ENCODE measurements around the gene DUS3L.
"Not testable (repeated sequence)": the region's sequence is repeated elsewhere in the genome, so short reads cannot be mapped to it uniquely, and the experiment has no call there.

DUS3L gene

GRCh38 chr19:5753743-5754142 is 37.2 kb downstream of the DUS3L start:
- H3K9ac ChIP-seq (ENCODE audit: low read length): no peak overlapping the region
- TF ChIP-seq EZH2phosphoT487 (IDR thresholded peaks at IDR 0.05; ENCODE audit: low read depth) (no peak), CTCF (IDR thresholded peaks at IDR 0.05; ENCODE audit: low read depth, low read length) (no peak)
- no peaks in the 10 kb centered on the region for H3K36me3 ChIP-seq (replicated peaks; ENCODE audit: low read depth, low read length)
- no peak overlapping the region for H3K27ac ChIP-seq (ENCODE audit: low read length)
- peaks cover 5% of the 10 kb centered on the region; the same call in 1 of the 2 replicates for H3K27me3 ChIP-seq (ENCODE audit: low read depth, low read length)
- no peaks in the 10 kb centered on the region for H3K9me3 ChIP-seq (ENCODE audit: insufficient read depth, low read length)
- H3K4me1 ChIP-seq (ENCODE audit: low read length): peaks cover 9% of the 10 kb centered on the region
- no peaks in the 10 kb centered on the region for H3K79me2 ChIP-seq (ENCODE audit: low read length)
- H3K4me2 ChIP-seq (ENCODE audit: low read length): no peak overlapping the region
- no peak overlapping the region for H3K4me3 ChIP-seq (ENCODE audit: low read length)
- H4K20me1 ChIP-seq (ENCODE audit: insufficient read depth, low read length): no peaks in the 10 kb centered on the region
- no peak overlapping the region for H2AFZ ChIP-seq (ENCODE audit: low read depth, low read length)

GRCh38 chr19:5751709-5752108 is 39.3 kb downstream of the DUS3L start:
- H3K36me3 ChIP-seq (replicated peaks; ENCODE audit: low read depth, low read length): no peaks in the 10 kb centered on the region
- H4K20me1 ChIP-seq (ENCODE audit: insufficient read depth, low read length): no peaks in the 10 kb centered on the region
- TF ChIP-seq CTCF (IDR thresholded peaks at IDR 0.05; ENCODE audit: low read depth, low read length): no peak
- no peak for TF ChIP-seq EZH2phosphoT487 (IDR thresholded peaks at IDR 0.05; ENCODE audit: low read depth)
- H3K9me3 ChIP-seq (ENCODE audit: insufficient read depth, low read length): no peaks in the 10 kb centered on the region
- H3K4me1 ChIP-seq (ENCODE audit: low read length): peaks cover 9% of the 10 kb centered on the region
- no peak overlapping the region for H3K4me3 ChIP-seq (ENCODE audit: low read length)
- H3K79me2 ChIP-seq (ENCODE audit: low read length): no peaks in the 10 kb centered on the region
- peaks cover 11% of the 10 kb centered on the region; the same call in 1 of the 2 replicates for H3K27me3 ChIP-seq (ENCODE audit: low read depth, low read length)
- H2AFZ ChIP-seq (ENCODE audit: low read depth, low read length): no peak overlapping the region
- no peak overlapping the region for H3K27ac ChIP-seq (ENCODE audit: low read length)
- no peak overlapping the region for H3K9ac ChIP-seq (ENCODE audit: low read length)
- H3K4me2 ChIP-seq (ENCODE audit: low read length): no peak overlapping the region

- Histone ChIP-seq H3K27me3 (ENCODE audit: low read depth, low read length) (peaks cover 11% of the 10 kb centered on the region; the same call in 1 of the 2 replicates), H4K20me1 (ENCODE audit: insufficient read depth, low read length) (no peaks in the 10 kb centered on the region), H3K9ac (ENCODE audit: low read length) (no peak overlapping the region), H3K9me3 (ENCODE audit: insufficient read depth, low read length) (no peaks in the 10 kb centered on the region), H3K36me3 (replicated peaks; ENCODE audit: low read depth, low read length) (no peaks in the 10 kb centered on the region), H3K27ac (ENCODE audit: low read length) (no peak overlapping the region), H2AFZ (ENCODE audit: low read depth, low read length) (no peak overlapping the region), H3K4me2 (ENCODE audit: low read length) (no peak overlapping the region), H3K4me3 (ENCODE audit: low read length) (no peak overlapping the region), H3K4me1 (ENCODE audit: low read length) (peaks cover 7% of the 10 kb centered on the region), H3K79me2 (ENCODE audit: low read length) (no peaks in the 10 kb centered on the region)
- TF ChIP-seq EZH2phosphoT487 (IDR thresholded peaks at IDR 0.05; ENCODE audit: low read depth): no peak
- no peak for TF ChIP-seq CTCF (IDR thresholded peaks at IDR 0.05; ENCODE audit: low read depth, low read length)
Observed at GRCh38 chr19:5749505-5749904, 41.5 kb downstream of the DUS3L start.

GRCh38 chr19:5748920-5749319 is 42.0 kb downstream of the DUS3L start:
- not testable (repeated sequence) for H3K79me2 ChIP-seq (ENCODE audit: low read length); H3K4me3 ChIP-seq (ENCODE audit: low read length); H3K36me3 ChIP-seq (replicated peaks; ENCODE audit: low read depth, low read length); H2AFZ ChIP-seq (ENCODE audit: low read depth, low read length); H4K20me1 ChIP-seq (ENCODE audit: insufficient read depth, low read length); H3K4me1 ChIP-seq (ENCODE audit: low read length); H3K9ac ChIP-seq (ENCODE audit: low read length); H3K9me3 ChIP-seq (ENCODE audit: insufficient read depth, low read length); H3K27ac ChIP-seq (ENCODE audit: low read length); H3K27me3 ChIP-seq (ENCODE audit: low read depth, low read length); H3K4me2 ChIP-seq (ENCODE audit: low read length)

GRCh38 chr19:5744999-5745398 is 46.0 kb downstream of the DUS3L start:
- not testable (repeated sequence) for H2AFZ ChIP-seq (ENCODE audit: low read depth, low read length); H3K79me2 ChIP-seq (ENCODE audit: low read length); H4K20me1 ChIP-seq (ENCODE audit: insufficient read depth, low read length); H3K36me3 ChIP-seq (replicated peaks; ENCODE audit: low read depth, low read length); H3K4me2 ChIP-seq (ENCODE audit: low read length); H3K9me3 ChIP-seq (ENCODE audit: insufficient read depth, low read length); H3K4me3 ChIP-seq (ENCODE audit: low read length); H3K27ac ChIP-seq (ENCODE audit: low read length); H3K27me3 ChIP-seq (ENCODE audit: low read depth, low read length); H3K4me1 ChIP-seq (ENCODE audit: low read length); H3K9ac ChIP-seq (ENCODE audit: low read length)

All from OCI-LY3 (cell line).